NCI-H1436 treated with DMSO at 0.1 percent for 48 hours (cell line): ENCODE measurements around the gene IFNL3.

Experiments
- DNase-seq: peaks from one replicate; lab custom pipeline; 2025; lab: John Stamatoyannopoulos, UW

The IFNL3 gene

DNA sequence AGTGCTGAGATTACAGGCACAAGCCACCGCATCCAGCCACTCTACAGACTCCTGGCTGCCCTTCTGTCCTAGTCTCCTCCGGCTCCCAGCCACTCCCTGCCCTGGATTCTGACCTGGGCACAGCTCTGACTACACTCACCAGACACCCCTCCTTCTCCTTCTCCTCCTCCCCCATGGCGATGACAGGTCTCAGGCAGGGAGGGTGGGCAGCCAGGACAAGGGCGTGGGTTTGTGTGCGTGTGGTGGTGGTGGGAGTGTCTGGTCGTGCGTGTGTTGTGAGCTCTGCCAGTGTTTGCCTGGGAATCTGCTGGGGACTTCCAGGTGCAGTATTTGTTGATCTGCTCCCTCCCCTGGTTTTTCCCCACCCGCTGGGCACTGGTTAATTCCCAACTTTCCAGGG lies 51.0 kb downstream of the IFNL3 start:
- DNase-seq = no peak
